Stimulated activated CD4-positive, alpha-beta T cell treated with anti-CD3 and anti-CD28 coated beads, TNF-alpha, amount 100 ng/mL, for 1 hour (primary cell): ENCODE measurements around the gene PASK.

Source experiments
- DNase-seq, 3 donors: peaks; one replicate each; pipeline ENCODE4 v3.0.0-alpha.2; 2020; ENCODE audit warnings: low read depth in 3 of 3, low spot score in 1 of 3

PASK gene

DNA sequence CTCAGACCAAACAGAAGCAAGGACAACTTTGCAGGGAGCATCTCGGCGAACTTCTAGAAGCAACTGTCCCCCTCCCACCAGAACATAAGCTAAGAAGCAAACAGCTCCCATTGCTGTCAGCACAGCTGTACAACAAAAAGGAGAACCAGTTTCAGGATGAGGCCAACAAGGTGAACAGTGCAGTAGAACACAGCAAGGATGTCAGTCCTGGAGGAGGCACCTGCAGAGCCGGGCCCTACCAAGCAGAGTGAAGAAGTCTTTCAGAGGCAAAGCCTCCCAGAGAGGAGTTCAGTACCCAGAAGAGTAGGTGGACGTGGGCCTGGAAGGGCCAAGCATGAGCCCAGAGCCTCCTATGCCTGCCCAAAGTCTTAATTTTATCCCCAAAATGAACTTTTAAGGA, 1.0 kb downstream of the PASK start:
- DNase-seq, result no peak

DNA sequence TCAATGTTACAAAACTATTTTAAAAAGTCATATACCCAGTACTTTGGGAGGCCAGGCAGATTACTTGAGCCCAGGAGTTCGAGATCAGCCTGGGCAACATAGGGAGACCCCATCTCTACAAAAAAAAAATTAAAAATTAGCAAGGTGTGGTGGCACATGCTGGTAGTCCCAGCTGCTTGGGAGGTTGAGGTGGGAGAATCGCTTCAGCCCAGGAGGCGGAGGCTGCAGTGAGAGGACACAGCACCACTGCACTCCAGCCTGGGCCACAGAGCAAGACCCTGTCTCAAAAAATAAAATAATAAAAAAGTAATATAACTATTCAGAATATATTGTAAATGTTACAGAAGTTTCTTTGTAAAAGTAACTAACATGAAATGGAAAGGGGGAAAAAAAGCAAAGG, 1.9 kb downstream of the PASK start:
- no peak for DNase-seq

- no peak for DNase-seq
Observed at GRCh38 chr2:241146286-241146685, 3.0 kb downstream of the PASK start.

- no peak for DNase-seq
Observed at GRCh38 chr2:241142593-241142992, 6.7 kb downstream of the PASK start.

- DNase-seq, result no peak
Observed at GRCh38 chr2:241142063-241142462, 7.2 kb downstream of the PASK start.

DNA sequence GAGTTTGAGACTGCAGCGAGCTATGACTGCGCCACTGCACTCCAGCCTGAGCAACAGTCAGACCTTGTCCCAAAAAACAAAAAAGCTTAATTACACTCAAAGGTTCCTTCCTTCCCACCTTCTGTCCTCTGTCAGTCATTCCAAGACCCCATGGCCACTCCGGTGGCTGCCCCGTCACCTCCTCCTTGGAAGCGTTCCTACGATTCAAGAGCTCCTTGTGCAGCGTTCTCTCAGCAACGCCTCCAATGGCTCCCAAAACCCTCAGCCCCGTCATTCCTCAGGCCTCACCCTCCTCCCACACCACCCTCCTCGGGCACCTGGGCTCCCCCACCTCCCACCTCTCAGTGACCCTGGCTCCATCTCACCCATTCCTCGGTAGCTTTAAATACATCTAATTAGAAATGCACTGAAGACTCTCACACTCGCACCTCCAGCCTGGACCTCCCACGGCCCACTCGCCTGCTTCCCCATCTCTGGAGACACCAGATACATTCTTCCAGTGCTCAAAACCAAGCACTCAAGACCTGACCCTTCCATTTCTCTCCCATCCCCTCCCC, 8.0 kb downstream of the PASK start:
- no peak for DNase-seq

DNA sequence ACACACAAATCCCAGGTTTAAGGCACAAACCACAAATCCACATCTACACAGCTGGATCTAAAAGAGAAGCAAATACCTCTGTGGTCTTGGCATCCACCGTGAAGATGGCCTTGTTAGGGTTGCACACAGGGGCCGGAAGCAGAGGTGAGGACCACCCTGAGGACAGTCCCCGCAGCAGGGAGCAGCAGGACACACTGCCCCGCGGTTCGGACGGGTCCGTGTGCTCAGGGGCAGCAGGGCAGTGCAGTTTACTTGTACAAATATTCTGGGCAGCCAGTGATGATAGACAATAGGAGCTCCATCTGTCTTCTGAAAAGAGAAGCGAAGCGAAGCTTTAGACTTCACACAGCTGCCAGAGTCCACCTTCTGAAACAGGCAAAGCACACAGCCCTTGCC, 8.8 kb downstream of the PASK start:
- no peak for DNase-seq

- no peak for DNase-seq
Observed at GRCh38 chr2:241139531-241140444, 9.5 kb downstream of the PASK start.

- DNase-seq, result no peak
Observed at GRCh38 chr2:241138471-241138870, 10.8 kb downstream of the PASK start.

- no peak for DNase-seq
Observed at GRCh38 chr2:241137276-241138190, 11.7 kb downstream of the PASK start.

DNA sequence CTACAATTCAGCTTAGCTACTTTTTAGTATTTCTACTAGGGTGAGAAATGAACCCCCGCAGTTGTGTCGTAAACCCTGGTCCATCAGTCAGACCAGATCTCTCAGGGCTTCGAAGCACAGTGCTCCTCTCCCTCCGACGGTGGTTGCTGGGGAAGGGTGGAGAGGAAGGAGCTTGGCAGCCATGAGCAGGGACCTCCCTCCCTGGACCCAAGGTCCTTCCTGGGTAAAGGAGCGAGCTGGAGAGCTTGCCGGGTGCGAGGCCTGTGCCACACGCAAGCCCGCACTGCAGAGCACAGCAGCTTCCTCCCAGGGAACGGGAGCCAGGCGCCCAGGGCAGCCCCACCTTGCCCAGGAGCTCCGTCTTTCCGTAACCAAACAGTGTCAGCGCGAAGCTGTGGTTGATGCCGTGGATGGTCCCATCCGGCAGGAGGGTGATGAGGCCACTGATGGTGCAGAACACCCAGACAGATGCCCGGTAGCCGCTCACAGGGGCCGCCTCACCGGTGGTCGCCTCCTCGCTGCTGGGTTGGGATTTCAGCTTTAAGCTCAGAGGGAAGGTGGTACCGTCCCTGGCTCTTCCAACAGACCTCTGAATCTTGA, 12.5 kb downstream of the PASK start:
- no peak for DNase-seq

- DNase-seq, result no peak
Observed at GRCh38 chr2:241136191-241136590, 13.1 kb downstream of the PASK start.

DNA sequence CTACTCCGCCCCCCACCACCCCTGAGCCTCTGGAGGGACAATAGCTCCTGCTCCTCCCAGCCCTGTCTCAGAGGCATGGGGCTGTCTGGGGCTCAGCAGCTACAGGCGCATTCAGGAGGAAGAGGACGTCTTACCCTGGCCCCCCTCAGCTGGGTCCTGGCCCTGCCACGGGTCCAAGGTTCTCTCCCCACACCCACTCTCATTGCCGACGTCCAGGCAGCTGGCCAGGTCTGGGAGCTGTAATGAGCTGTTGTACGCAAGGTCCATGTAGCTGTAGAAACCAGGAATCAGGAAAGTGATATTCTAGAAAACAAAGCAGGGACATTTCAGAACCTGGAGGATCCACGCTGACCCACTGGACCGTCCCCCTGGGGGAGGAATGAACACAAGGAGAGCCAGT, 13.5 kb downstream of the PASK start:
- no peak for DNase-seq

GRCh38 chr2:241134711-241135110, 14.6 kb downstream of the PASK start:
- DNase-seq, result no peak

DNA sequence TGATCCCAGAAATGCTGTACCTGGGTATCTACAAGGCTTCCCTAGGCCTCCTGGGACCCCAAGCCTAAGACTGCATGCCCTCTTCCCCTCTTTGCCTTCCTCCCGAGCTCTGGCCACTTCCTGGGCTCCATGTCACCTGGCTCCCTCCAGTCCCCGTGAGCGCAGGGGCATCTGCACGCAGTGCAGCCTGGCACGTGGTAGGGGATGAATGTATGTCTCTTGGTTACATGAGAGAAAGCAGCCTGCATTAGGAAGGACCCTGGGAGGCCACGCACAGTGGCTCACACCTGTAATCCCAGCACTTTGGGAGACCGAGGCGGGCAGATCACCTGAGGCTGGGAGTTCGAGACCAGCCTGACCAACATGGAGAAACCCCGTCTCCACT, 15.8 kb downstream of the PASK start:
- no peak for DNase-seq

DNA sequence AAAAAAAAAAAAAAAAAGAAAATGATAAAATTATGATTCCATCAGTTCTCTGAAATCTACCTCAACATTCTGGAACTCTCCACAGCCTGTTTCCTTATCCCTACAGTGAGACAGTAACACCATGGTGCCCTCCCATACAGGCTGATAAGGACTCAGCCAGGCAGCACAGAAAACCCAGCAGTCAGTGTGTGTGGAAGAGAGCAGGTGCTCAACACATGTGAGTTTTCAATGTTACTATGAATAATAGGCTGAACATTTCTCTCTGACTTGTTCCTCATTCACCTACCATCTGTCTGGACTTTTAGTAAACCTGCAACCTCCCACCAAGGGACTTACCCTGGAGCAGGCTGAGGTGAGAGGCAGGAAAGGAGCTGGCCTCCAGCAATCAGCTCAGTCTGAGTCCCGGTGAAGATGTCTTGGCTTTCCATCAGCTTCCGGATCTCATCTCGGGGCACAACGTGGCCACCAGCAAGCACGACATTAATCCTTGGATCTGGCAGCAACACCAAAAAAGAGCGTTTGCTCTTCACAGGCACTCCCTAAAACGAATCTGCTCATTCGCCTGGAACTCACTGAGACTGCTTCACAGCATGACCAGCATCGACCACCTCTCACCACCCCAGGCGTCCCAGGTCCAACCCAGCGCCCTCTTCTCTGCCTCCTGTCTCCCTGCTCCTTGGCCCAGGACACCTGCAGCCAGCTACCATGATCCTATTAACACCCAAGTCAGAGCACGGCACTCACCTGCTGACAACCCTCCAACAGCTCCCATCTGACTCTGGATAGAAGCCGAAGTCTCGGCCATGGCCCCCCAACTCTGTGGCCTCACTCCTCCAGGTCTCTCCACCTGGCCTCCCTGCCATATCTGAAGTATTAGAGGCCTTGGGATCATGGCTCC, 16.5 kb downstream of the PASK start:
- DNase-seq, result no peak

DNA sequence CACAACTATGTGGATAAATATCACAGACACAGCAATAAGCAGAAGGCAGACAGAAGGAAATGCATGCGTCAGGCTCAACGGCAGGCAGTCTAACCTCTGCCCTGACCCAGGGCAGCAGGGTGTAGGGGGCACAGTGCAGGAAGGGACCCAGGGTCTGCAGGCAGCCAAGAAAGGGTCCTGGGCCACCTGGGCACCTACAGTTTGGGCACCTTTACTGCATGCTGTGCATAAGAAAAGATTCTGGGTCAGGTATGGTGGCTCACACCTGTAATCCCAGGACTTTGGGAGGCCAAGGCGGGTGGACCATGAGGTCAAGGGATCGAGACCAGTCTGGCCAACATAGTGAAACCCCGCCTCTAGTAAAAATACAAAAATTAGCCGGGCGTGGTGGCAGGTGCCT, 17.7 kb downstream of the PASK start:
- DNase-seq, result no peak

GRCh38 chr2:241130316-241130715, 19.0 kb downstream of the PASK start:
- DNase-seq, result no peak

DNA sequence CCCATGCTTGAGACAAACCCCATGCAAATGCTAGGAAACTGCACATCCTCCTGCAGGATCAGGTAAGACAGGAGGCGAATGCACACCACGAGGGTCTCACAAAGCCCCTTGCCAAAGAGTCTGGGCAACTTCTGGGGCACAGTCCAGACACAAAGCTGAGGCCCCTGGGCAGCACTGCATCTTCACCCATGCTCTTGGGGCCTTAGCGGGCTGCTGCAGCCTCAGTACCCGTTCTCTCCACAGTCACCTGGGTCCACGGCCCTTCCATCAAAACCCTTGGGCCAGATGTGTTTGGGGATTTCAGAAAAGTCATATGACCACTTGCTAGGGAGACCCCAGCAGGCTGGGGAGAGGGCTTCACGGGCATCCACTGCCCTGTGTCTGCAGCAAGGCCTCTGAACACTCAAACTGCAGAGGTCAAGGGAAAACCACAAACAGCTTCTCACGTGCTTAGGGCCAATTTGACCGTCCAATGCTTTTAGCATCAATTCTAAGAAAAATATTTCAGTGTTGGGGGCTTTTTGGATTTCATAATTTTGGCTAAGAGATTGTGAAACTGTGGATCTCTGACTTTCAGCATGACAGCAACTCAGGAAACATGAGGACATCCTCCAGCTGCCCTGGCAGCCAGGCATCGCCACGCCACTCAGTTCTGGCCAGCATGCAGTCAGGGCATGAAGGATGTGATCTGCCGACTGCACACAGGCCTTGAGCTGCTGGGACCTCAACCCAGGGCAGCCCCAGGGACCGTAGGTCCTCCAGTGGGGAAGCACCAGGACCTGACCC, 20.0 kb downstream of the PASK start:
- no peak for DNase-seq

- DNase-seq, result no peak
Observed at GRCh38 chr2:241128266-241128665, 21.0 kb downstream of the PASK start.
